GM23338 (cell line): Measurements from ENCODE around the gene OSBPL5. TPM values are rescaled to one million over a fixed set of nuclear protein-coding genes. Genes with fewer than 3 reads are reported as not detected.

Experiments
- ATAC-seq: fragments of 200-7000 bp; cut with Tn5 transposase; 3 replicates; pipeline ENCODE4 v1.9.1; 2020
- DNase-seq: peaks from one replicate; pipeline ENCODE4 v3.0.0-alpha.2; 2015; ENCODE audit warnings: low spot score
- H2AFZ ChIP-seq: fragments of 200-600 bp; sonication (generic); 2 replicates; pipeline ENCODE4 v1.8.0; 2016; ENCODE audit warnings: antibody characterized with exemption, mild to moderate bottlenecking, moderate library complexity
- H3F3A ChIP-seq: fragments of 200-600 bp; sonication (generic); replicated peaks from 2 replicates; pipeline ENCODE4 v1.8.0; 2017; ENCODE audit warnings: antibody characterized with exemption, mixed run types, low read depth
- H3K27ac ChIP-seq: fragments of 200-600 bp; sonication (generic); 2 replicates; pipeline ENCODE4 v1.6.1; 2016; ENCODE audit warnings: low read depth
- H3K27me3 ChIP-seq: fragments of 200-600 bp; sonication (generic); 2 replicates; pipeline ENCODE4 v1.8.0; 2016; ENCODE audit warnings: mild to moderate bottlenecking, mixed run types, moderate library complexity; ENCODE audit not compliant: insufficient read depth
- H3K36me3 ChIP-seq: fragments of 200-600 bp; sonication (generic); 2 replicates; pipeline ENCODE4 v1.8.0; 2016; ENCODE audit warnings: mild to moderate bottlenecking; ENCODE audit not compliant: insufficient read depth
- H3K4me1 ChIP-seq: fragments of 200-600 bp; sonication (generic); 2 replicates; pipeline ENCODE4 v1.8.0; 2016; ENCODE audit warnings: mild to moderate bottlenecking, moderate library complexity; ENCODE audit not compliant: insufficient read depth
- H3K4me2 ChIP-seq: fragments of 200-600 bp; sonication (generic); 2 replicates; pipeline ENCODE4 v1.7.1; 2017; ENCODE audit warnings: mixed run types
- H3K4me3 ChIP-seq: fragments of 200-600 bp; sonication (generic); 2 replicates; pipeline ENCODE4 v1.6.1; 2016; ENCODE audit warnings: mixed run types
- H3K79me2 ChIP-seq: fragments of 200-600 bp; sonication (generic); replicated peaks from 2 replicates; pipeline ENCODE4 v1.8.0; 2017; ENCODE audit warnings: mild to moderate bottlenecking; ENCODE audit not compliant: insufficient read depth
- H3K9me2 ChIP-seq: fragments of 200-600 bp; sonication (generic); 2 replicates; pipeline ENCODE4 v1.8.0; 2017; ENCODE audit not compliant: insufficient read depth
- H4K20me1 ChIP-seq: fragments of 200-600 bp; sonication (generic); replicated peaks from 2 replicates; pipeline ENCODE4 v1.8.0; 2017; ENCODE audit warnings: mild to moderate bottlenecking; ENCODE audit not compliant: insufficient read depth
- H3K27ac Mint-ChIP-seq: 2 replicates; pipeline ENCODE4 v1.8.0; 2020; ENCODE audit warnings: inconsistent platforms, mild to moderate bottlenecking, moderate library complexity, mixed read lengths
- H3K27me3 Mint-ChIP-seq: 3 replicates; pipeline ENCODE4 v1.8.0; 2022; ENCODE audit warnings: low read depth, mild to moderate bottlenecking, moderate library complexity, mixed read lengths, inconsistent platforms; ENCODE audit not compliant: insufficient read depth, poor library complexity
- H3K36me3 Mint-ChIP-seq: 3 replicates; pipeline ENCODE4 v1.8.0; 2021; ENCODE audit warnings: low read depth, mild to moderate bottlenecking, inconsistent platforms, moderate library complexity, mixed read lengths
- H3K4me1 Mint-ChIP-seq: 3 replicates; pipeline ENCODE4 v1.8.0; 2020; ENCODE audit warnings: mild to moderate bottlenecking, inconsistent platforms, mixed read lengths
- H3K4me3 Mint-ChIP-seq: 3 replicates; pipeline ENCODE4 v1.8.0; 2021; ENCODE audit warnings: moderate library complexity, mild to moderate bottlenecking, inconsistent platforms, mixed read lengths
- H3K9me3 Mint-ChIP-seq: 3 replicates; pipeline ENCODE4 v1.8.0; 2020; ENCODE audit warnings: moderate library complexity, mild to moderate bottlenecking, inconsistent platforms, mixed read lengths
- CREB1 ChIP-seq: fragments of 250-450 bp; sonication (Bioruptor Pico); IDR thresholded peaks from 2 replicates; pipeline ENCODE4 v1.5.0; 2020; ENCODE audit warnings: low read depth, mild to moderate bottlenecking, moderate library complexity
- EZH2 ChIP-seq: fragments of 200-600 bp; sonication (generic); IDR thresholded peaks from one replicate; pipeline ENCODE4 v1.8.0; 2017; ENCODE audit warnings: antibody characterized with exemption, mild to moderate bottlenecking, low read depth; ENCODE audit not compliant: unreplicated experiment
- EZH2phosphoT487 ChIP-seq: fragments of 200-600 bp; sonication (generic); IDR thresholded peaks from one replicate; pipeline ENCODE4 v1.8.1; 2018; ENCODE audit warnings: antibody characterized with exemption; ENCODE audit not compliant: unreplicated experiment
- JUNB ChIP-seq: IDR thresholded peaks from one replicate; pipeline ENCODE4 v1.6.1; 2016; ENCODE audit warnings: antibody characterized with exemption; ENCODE audit not compliant: unreplicated experiment
- NANOG ChIP-seq: IDR thresholded peaks from 2 replicates; pipeline ENCODE4 v1.6.1; 2016; ENCODE audit warnings: antibody characterized with exemption, borderline replicate concordance
- POLR2AphosphoS5 ChIP-seq: IDR thresholded peaks from 2 replicates; pipeline ENCODE4 v1.6.1; 2016; ENCODE audit warnings: antibody characterized with exemption, low read depth
- STAT1 ChIP-seq: IDR thresholded peaks from one replicate; pipeline ENCODE4 v1.6.1; 2016; ENCODE audit warnings: antibody characterized with exemption; ENCODE audit not compliant: unreplicated experiment
- ZNF114 ChIP-seq: fragments of 250-450 bp; sonication (Bioruptor Pico); IDR thresholded peaks from 2 replicates; pipeline ENCODE4 v1.5.0; 2020; ENCODE audit warnings: mild to moderate bottlenecking, moderate library complexity
- ZNF462 ChIP-seq: fragments of 250-450 bp; sonication (Bioruptor Pico); IDR thresholded peaks from 2 replicates; pipeline ENCODE4 v1.5.0; 2020; ENCODE audit warnings: mild to moderate bottlenecking, moderate library complexity
- polyA plus RNA-seq: library from polyadenylated mRNA; unstranded; fragments of >200 nt; fragmentation: Nextera tagmentation; extraction: Ambion mirVana; gene quantifications from 2 replicates; pipeline ENCODE4 v1.2.1, GENCODE V29; 2016
- total RNA-seq: library from RNA; depleted of rRNA; stranded (reverse); fragments of >200 nt; shearing (Covaris generic); gene quantifications from 2 replicates; pipeline ENCODE4 v1.2.3, GENCODE V29; 2014
- TF ChIP-seq, protein P1 (sequence below), 2 experiments: fragments of 200-600 bp in 1 of 2; sonication (generic) in 1 of 2; conservative IDR thresholded peaks; 2 replicates each; pipeline versions ENCODE4 v1.5.1 to v1.6.1; 2016 to 2017; ENCODE audit warnings: antibody characterized with exemption in 2 of 2, low read depth in 2 of 2, mild to moderate bottlenecking in 2 of 2, moderate library complexity in 1 of 2
- TF ChIP-seq, protein P2 (sequence below): IDR thresholded peaks from 2 replicates; pipeline ENCODE4 v1.6.1; 2016; ENCODE audit warnings: antibody characterized with exemption
- TF ChIP-seq, protein P3 (sequence below): IDR thresholded peaks from one replicate; pipeline ENCODE4 v1.6.1; 2018; ENCODE audit warnings: antibody characterized with exemption; ENCODE audit not compliant: unreplicated experiment

OSBPL5 gene
- total and polyA plus RNA-seq, 2 experiments from 2014 or later: 2.7 to 12.0 TPM

GRCh38 chr11:3156282-3156660 is 8.8 kb downstream of the OSBPL5 start:
- H3K4me3 ChIP-seq: no peak overlapping the region
- no peak overlapping the region for H2AFZ ChIP-seq
- ATAC-seq (no peak), DNase-seq (no peak)
- Mint-ChIP-seq H3K27me3 (peaks cover 9% of the 10 kb centered on the region), H3K9me3 (no peaks in the 10 kb centered on the region), H3K4me1 (peaks cover 64% of the 10 kb centered on the region), H3K4me3 (no peak overlapping the region), H3K36me3 (no peaks in the 10 kb centered on the region), H3K27ac (no peak overlapping the region)
- peaks cover 4% of the 10 kb centered on the region; the same call in 1 of the 2 replicates for H3K27me3 ChIP-seq
- H3F3A ChIP-seq: 0 out of 2 replicates have a peak, but pooled peaks cover 2% of the 10 kb centered on the region
- TF ChIP-seq EZH2phosphoT487: no peak
- no peak for TF ChIP-seq NANOG
- TF ChIP-seq JUNB: no peak
- TF ChIP-seq ZNF114 (CRISPR knock-in tag): no peak
- TF ChIP-seq EZH2: no peak
- no peak for TF ChIP-seq POLR2AphosphoS5
- TF ChIP-seq, protein P1, sequence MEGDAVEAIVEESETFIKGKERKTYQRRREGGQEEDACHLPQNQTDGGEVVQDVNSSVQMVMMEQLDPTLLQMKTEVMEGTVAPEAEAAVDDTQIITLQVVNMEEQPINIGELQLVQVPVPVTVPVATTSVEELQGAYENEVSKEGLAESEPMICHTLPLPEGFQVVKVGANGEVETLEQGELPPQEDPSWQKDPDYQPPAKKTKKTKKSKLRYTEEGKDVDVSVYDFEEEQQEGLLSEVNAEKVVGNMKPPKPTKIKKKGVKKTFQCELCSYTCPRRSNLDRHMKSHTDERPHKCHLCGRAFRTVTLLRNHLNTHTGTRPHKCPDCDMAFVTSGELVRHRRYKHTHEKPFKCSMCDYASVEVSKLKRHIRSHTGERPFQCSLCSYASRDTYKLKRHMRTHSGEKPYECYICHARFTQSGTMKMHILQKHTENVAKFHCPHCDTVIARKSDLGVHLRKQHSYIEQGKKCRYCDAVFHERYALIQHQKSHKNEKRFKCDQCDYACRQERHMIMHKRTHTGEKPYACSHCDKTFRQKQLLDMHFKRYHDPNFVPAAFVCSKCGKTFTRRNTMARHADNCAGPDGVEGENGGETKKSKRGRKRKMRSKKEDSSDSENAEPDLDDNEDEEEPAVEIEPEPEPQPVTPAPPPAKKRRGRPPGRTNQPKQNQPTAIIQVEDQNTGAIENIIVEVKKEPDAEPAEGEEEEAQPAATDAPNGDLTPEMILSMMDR (conservative IDR thresholded peaks at IDR 0.05; ENCODE audit: low read depth in 2 of 2): no peak
- TF ChIP-seq ZNF462 (CRISPR knock-in tag): no peak
- TF ChIP-seq, protein P2, sequence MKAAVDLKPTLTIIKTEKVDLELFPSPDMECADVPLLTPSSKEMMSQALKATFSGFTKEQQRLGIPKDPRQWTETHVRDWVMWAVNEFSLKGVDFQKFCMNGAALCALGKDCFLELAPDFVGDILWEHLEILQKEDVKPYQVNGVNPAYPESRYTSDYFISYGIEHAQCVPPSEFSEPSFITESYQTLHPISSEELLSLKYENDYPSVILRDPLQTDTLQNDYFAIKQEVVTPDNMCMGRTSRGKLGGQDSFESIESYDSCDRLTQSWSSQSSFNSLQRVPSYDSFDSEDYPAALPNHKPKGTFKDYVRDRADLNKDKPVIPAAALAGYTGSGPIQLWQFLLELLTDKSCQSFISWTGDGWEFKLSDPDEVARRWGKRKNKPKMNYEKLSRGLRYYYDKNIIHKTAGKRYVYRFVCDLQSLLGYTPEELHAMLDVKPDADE: no peak
- TF ChIP-seq STAT1: no peak
- no peak for TF ChIP-seq CREB1 (CRISPR knock-in tag)
- TF ChIP-seq, protein P3, sequence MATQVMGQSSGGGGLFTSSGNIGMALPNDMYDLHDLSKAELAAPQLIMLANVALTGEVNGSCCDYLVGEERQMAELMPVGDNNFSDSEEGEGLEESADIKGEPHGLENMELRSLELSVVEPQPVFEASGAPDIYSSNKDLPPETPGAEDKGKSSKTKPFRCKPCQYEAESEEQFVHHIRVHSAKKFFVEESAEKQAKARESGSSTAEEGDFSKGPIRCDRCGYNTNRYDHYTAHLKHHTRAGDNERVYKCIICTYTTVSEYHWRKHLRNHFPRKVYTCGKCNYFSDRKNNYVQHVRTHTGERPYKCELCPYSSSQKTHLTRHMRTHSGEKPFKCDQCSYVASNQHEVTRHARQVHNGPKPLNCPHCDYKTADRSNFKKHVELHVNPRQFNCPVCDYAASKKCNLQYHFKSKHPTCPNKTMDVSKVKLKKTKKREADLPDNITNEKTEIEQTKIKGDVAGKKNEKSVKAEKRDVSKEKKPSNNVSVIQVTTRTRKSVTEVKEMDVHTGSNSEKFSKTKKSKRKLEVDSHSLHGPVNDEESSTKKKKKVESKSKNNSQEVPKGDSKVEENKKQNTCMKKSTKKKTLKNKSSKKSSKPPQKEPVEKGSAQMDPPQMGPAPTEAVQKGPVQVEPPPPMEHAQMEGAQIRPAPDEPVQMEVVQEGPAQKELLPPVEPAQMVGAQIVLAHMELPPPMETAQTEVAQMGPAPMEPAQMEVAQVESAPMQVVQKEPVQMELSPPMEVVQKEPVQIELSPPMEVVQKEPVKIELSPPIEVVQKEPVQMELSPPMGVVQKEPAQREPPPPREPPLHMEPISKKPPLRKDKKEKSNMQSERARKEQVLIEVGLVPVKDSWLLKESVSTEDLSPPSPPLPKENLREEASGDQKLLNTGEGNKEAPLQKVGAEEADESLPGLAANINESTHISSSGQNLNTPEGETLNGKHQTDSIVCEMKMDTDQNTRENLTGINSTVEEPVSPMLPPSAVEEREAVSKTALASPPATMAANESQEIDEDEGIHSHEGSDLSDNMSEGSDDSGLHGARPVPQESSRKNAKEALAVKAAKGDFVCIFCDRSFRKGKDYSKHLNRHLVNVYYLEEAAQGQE: no peak
- no peaks in the 10 kb centered on the region for H3K36me3 ChIP-seq
- H3K27ac ChIP-seq: no peak overlapping the region
- H3K79me2 ChIP-seq: no peaks in the 10 kb centered on the region
- H3K9me2 ChIP-seq: no peaks in the 10 kb centered on the region
- H3K4me1 ChIP-seq: peaks cover 12% of the 10 kb centered on the region; the same call in 1 of the 2 replicates
- H4K20me1 ChIP-seq: no peaks in the 10 kb centered on the region
- H3K4me2 ChIP-seq: no peak overlapping the region
